Measurements from ENCODE around the gene DOCK11.

- TF ChIP-seq POLR2AphosphoS5 (IDR thresholded peaks at IDR 0.05), result no peak
- TF ChIP-seq CTCF (IDR thresholded peaks at IDR 0.05), result no peak
Observed at GRCh38 chrX:118495958-118496762, 545 bp downstream of the DOCK11 start.
